Uterus (tissue), 4 donors: ENCODE results near the gene DOC2B. TPM values are rescaled to one million over a fixed set of nuclear protein-coding genes. Genes with fewer than 3 reads are reported as not detected.
"Not testable (repeated sequence)": the region's sequence is repeated elsewhere in the genome, so short reads cannot be mapped to it uniquely, and the experiment has no call there.

Source experiments
- DNase-seq, 2 donors: peaks; one replicate each; pipeline ENCODE4 v3.0.0-alpha.2; 2019 to 2020
- H3K27ac ChIP-seq, 2 donors: fragments of 200-600 bp; sonication (generic); 1 replicate in 1 of 2; 2 replicates in 1 of 2; pipeline ENCODE4 v1.5.1; 2016 to 2018
- H3K27me3 ChIP-seq, 2 donors: fragments of 200-600 bp; sonication (generic); one replicate each; pipeline ENCODE4 v1.5.1; 2018 to 2019; ENCODE audit warnings: control low read depth in 1 of 2
- H3K36me3 ChIP-seq, 2 donors: fragments of 200-600 bp; sonication (generic); one replicate each; pipeline ENCODE4 v1.5.1; 2019; ENCODE audit warnings: control low read depth in 1 of 2
- H3K4me1 ChIP-seq, 2 donors: fragments of 200-600 bp; sonication (generic); one replicate each; pipeline ENCODE4 v1.5.1; 2018 to 2019; ENCODE audit warnings: control low read depth in 1 of 2
- H3K4me3 ChIP-seq, 2 donors: fragments of 200-600 bp; sonication (generic); 1 replicate in 1 of 2; 2 replicates in 1 of 2; pipeline ENCODE4 v1.5.1; 2018 to 2019; ENCODE audit warnings: mild to moderate bottlenecking in 1 of 2
- H3K9me3 ChIP-seq, 2 donors: fragments of 200-600 bp; sonication (generic); one replicate each; pipeline ENCODE4 v1.5.1; 2019; ENCODE audit warnings: control low read depth in 1 of 2
- POLR2A ChIP-seq, 2 donors: fragments of 450-650 bp; IDR thresholded peaks; one replicate each; pipeline ENCODE4 v1.6.1; 2016; ENCODE audit warnings: antibody characterized with exemption in 2 of 2, mild to moderate bottlenecking in 1 of 2, moderate library complexity in 1 of 2
- intact Hi-C: fragments of 100-400 bp; cut with DNase I; formaldehyde crosslinking; loops from one replicate; pipeline ENCODE4 v1.15.1; 2023; ENCODE audit warnings: low total_unique reads
- total RNA-seq, 4 donors: library from RNA; depleted of rRNA in 3 of 4; stranded (reverse); fragments of >200 nt in 3 of 4; gene quantifications; one replicate each; pipeline versions ENCODE4 v1.1.0 to v1.2.4, GENCODE V29; 2014 to 2023
- TF ChIP-seq, protein P1 (sequence below), 4 experiments: fragments of 200-600 bp in 2 of 4; fragments of 450-650 bp in 2 of 4; sonication (generic) in 2 of 4; IDR thresholded peaks; one replicate each; pipeline ENCODE4 v1.5.1; 2016 to 2019; ENCODE audit warnings: antibody characterized with exemption in 4 of 4, mild to moderate bottlenecking in 2 of 4, moderate library complexity in 1 of 4
- donor health status: DM: yes; HTN: yes; CAD: no.

The DOC2B gene
- total RNA-seq, 4 donors from 2014 or later, result 3.8 to 45.3 (median 7.1) TPM

DNA sequence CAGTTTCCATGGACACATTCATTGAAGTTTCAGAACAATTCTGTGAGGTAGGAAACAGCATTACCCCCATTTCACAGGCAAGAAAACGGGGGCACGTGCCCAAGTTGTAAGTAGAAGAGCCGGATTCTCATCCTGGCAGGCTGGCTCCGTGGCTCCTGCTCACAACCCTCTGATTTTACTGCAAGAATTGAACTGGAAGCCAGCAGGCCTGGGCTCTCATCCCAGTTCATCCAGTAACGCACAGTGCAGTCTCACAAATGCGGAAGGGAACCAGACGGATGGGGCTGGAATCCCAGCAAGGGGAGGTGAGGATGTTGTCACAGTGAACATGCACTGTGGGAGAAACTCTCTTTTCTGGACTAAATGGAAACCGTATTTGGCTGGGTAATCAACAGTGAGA is 40.7 kb upstream of the DOC2B start:
- TF ChIP-seq, protein P1, sequence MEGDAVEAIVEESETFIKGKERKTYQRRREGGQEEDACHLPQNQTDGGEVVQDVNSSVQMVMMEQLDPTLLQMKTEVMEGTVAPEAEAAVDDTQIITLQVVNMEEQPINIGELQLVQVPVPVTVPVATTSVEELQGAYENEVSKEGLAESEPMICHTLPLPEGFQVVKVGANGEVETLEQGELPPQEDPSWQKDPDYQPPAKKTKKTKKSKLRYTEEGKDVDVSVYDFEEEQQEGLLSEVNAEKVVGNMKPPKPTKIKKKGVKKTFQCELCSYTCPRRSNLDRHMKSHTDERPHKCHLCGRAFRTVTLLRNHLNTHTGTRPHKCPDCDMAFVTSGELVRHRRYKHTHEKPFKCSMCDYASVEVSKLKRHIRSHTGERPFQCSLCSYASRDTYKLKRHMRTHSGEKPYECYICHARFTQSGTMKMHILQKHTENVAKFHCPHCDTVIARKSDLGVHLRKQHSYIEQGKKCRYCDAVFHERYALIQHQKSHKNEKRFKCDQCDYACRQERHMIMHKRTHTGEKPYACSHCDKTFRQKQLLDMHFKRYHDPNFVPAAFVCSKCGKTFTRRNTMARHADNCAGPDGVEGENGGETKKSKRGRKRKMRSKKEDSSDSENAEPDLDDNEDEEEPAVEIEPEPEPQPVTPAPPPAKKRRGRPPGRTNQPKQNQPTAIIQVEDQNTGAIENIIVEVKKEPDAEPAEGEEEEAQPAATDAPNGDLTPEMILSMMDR (IDR thresholded peaks at IDR 0.05), result no peak
- no peak for TF ChIP-seq POLR2A (IDR thresholded peaks at IDR 0.05)
- Histone ChIP-seq H3K4me1 (no peaks in the 10 kb centered on the region), H3K9me3 (no peaks in the 10 kb centered on the region), H3K27me3 (no peaks in the 10 kb centered on the region), H3K4me3 (no peak overlapping the region), H3K36me3 (no peaks in the 10 kb centered on the region), H3K27ac (no peak overlapping the region)
- DNase-seq, result peak in 1 of 2 donors; percentile 34
- intact Hi-C loops, result no loop called here

DNA sequence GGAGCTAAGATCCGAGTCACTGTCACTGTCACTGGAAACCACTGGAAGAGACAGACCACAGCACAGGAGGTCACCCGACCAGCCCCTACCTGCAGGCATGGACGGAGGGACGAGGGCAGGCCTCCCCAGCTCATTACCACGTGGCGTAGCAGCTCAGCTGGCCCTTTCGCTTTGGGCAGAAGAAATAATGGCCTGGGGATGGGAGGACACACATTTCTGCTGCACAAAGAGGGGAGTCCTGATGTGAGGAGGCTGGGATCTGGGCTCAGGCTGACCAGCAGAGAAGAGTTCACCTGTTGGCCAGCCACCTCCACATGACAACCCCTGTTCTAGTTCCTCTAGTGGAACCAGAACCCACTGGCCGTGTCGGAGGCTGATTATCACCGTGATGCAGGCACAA is 38.2 kb upstream of the DOC2B start:
- intact Hi-C loops, result no loop called here
- Histone ChIP-seq H3K27me3 (no peaks in the 10 kb centered on the region), H3K4me3 (no peak overlapping the region), H3K4me1 (no peaks in the 10 kb centered on the region), H3K36me3 (no peaks in the 10 kb centered on the region), H3K27ac (no peak overlapping the region), H3K9me3 (no peaks in the 10 kb centered on the region)
- no peak for TF ChIP-seq POLR2A (IDR thresholded peaks at IDR 0.05)
- DNase-seq, result no peak

DNA sequence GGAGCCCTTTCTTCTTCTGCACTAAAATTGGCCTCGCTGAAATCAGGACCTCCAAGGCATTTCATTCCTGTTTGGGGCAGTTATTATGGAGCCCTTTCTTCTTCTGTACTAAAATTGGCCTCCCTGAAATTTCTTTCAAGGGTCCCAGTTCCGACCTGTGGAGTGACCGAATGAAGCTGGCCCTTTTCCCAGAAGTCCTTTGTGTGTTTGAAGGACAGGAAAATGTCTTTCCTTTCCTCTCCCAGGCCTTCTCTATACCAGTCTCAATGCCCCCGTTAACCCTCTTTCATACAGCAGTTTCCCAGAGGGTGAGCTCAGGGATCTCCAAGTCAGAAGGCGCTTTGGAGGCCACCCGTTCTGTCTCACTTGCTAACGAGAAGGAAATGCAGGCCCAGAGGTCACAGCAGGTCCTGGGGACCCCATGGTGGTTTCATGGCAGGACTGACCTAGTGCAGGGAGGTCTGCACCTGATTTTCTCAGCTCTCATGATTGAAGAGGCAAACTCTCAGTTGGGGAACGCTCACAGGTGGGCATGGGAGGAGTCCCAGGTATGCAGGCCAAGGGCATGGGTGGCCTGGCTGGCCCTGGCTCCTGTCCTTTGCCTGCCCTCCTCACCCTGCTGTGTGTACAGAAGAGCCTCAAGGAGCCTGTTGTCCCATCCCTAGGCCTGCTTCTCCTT is 37.1 kb upstream of the DOC2B start:
- no peak for DNase-seq
- H3K9me3 ChIP-seq, result no peaks in the 10 kb centered on the region
- no peaks in the 10 kb centered on the region for H3K27me3 ChIP-seq
- TF ChIP-seq, protein P1 (IDR thresholded peaks at IDR 0.05), result no peak
- TF ChIP-seq POLR2A (IDR thresholded peaks at IDR 0.05), result no peak
- H3K36me3 ChIP-seq, result no peaks in the 10 kb centered on the region
- intact Hi-C loops, result no loop called here
- no peak overlapping the region for H3K27ac ChIP-seq
- no peaks in the 10 kb centered on the region for H3K4me1 ChIP-seq
- no peak overlapping the region for H3K4me3 ChIP-seq

DNA sequence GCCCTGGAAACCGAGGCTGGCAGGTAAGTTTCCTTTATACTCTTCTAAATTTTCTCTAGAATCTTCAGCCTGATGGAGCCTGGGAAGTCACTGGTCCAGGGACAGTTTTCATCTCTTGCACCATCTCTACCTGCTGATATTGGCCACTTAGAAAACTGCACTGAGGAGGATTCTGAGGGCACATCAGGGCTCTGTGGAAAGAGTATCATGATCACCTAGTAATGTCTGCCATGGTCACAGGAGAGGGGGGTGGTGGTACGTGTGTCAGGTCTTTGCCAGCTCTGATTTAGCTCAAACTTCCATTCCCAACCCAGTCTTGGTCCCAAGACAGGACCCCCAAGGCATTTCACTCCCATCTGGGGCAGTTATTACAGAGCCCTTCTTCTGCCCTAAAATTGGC is 35.2 kb upstream of the DOC2B start:
- no peak for DNase-seq
- Histone ChIP-seq H3K27ac (no peak overlapping the region), H3K4me3 (no peak overlapping the region), H3K4me1 (no peaks in the 10 kb centered on the region), H3K9me3 (no peaks in the 10 kb centered on the region), H3K27me3 (no peaks in the 10 kb centered on the region), H3K36me3 (no peaks in the 10 kb centered on the region)
- TF ChIP-seq POLR2A (IDR thresholded peaks at IDR 0.05), result no peak
- TF ChIP-seq, protein P1 (IDR thresholded peaks at IDR 0.05), result no peak
- intact Hi-C loops, result no loop called here

DNA sequence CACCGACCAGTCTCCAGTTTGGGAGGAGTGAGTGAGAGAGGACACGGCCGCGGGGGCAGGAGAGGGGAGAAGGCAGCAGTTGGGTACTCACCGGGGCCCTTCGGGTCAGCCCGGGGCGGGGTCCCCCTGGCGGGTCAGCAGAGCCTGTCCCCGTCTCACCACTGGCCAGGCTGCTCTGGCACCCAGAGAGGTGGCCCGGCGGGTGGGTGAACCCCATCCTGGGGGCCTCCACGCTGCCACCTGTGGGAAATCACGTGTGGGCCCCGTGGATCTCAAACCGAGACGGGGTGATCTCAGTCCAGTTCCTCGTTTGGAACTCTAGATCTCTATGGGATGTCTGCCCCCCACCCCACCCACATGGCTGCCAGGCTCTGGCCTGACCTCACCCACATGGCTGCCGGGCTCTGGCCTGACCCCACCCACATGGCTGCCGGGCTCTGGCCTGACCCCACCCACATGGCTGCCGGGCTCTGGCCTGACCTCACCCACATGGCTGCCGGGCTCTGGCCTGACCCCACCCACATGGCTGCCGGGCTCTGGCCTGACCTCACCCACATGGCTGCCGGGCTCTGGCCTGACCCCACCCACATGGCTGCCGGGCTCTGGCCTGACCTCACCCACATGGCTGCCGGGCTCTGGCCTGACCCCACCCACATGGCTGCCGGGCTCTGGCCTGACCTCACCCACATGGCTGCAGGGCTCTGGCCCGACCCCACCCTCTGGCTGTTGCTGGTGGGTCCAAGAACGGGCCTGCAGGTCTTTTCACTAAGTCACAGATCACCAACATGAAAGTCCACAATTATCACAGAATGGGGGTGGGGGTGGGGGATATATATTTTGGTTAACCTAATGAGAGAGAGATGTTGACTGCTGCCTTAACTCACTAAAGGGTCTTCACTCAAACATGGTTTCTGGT is 34.4 kb upstream of the DOC2B start:
- H3K27ac ChIP-seq, result peak overlapping the region in 1 of 2 donors; percentile 26
- intact Hi-C loops, H3K27me3 ChIP-seq, H3K4me3 ChIP-seq, DNase-seq, H3K9me3 ChIP-seq, H3K36me3 ChIP-seq, H3K4me1 ChIP-seq: not testable (repeated sequence)

DNA sequence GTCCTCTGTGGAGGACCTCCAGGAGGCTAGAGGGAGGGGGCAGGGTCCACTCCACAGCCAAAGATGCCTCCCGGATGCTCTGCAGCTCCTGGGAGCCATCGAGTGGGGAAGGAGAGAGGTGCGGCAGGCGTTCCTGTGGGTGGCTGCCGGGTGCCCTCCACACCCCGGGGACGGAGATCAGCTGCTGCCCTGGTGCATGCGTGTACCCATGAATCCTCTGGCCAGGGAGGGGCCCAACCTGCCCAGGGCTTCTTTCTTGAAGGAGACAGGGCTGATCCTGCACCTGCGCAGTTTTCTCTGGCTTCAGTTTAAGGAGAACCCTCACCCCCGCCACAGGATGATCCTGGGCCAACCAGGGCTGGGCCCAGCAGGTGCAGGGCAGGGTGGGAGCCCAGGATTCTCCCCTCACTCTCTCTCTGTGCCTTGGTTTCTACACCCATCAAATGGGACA is 33.5 kb upstream of the DOC2B start:
- Histone ChIP-seq H3K4me1 (no peaks in the 10 kb centered on the region), H3K27me3 (no peaks in the 10 kb centered on the region), H3K4me3 (no peak overlapping the region), H3K36me3 (no peaks in the 10 kb centered on the region), H3K9me3 (no peaks in the 10 kb centered on the region), H3K27ac (no peak overlapping the region)
- intact Hi-C loops, result no loop called here
- no peak for DNase-seq
- no peak for TF ChIP-seq POLR2A (IDR thresholded peaks at IDR 0.05)
- TF ChIP-seq, protein P1 (IDR thresholded peaks at IDR 0.05), result no peak
